DOHH2 (cell line): Measurements from ENCODE around the gene CASP7.

Source experiments
- CTCF ChIP-seq: fragments of 200-600 bp; sonication (generic); IDR thresholded peaks from one replicate; pipeline ENCODE4 v1.5.1; 2014; ENCODE audit warnings: antibody characterized with exemption, mild to moderate bottlenecking, low read depth, low read length; ENCODE audit not compliant: poor library complexity, severe bottlenecking
- EZH2phosphoT487 ChIP-seq: fragments of 200-600 bp; sonication (generic); IDR thresholded peaks from 2 replicates; pipeline ENCODE4 v1.6.1; 2017; ENCODE audit warnings: borderline replicate concordance, mild to moderate bottlenecking, antibody characterized with exemption, low read length, moderate library complexity, mixed read lengths

- TF ChIP-seq CTCF (no peak), EZH2phosphoT487 (no peak)
These were observed 18.4 kb upstream of the CASP7 start for GRCh38 chr10:113661332-113661731.
